ENCODE measurements around the gene AXIN1. TPM values are rescaled to one million over a fixed set of nuclear protein-coding genes. Genes with fewer than 3 reads are reported as not detected.

The AXIN1 gene
- total RNA-seq, 2 donors from 2014 or later: 14.8 TPM

DNA sequence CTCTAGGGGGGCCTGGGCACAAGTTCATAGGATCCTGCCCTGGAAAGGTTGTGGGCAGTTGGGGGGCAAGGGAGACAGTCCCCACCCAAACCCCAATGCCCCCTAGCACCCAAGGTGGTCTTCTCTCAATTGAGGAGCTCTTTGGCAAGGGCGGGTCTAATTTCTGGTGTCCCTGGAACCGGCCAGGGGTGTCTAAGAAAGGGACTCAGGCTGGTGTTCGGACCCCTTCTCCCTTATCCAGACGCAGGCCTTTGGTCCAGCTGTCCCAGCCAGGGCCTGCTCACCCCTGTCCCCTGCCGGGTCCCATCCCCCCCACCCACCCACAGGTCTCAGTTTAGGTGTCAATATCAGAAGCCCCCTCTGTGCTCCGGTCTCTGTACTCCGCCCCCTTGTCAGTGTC lies 73.0 kb downstream of the AXIN1 start:
- Histone ChIP-seq H3K4me3 (peak overlapping the region in 1 of 2 donors; percentile 4), H3K9me3 (no peaks in the 10 kb centered on the region), H3K36me3 (replicated peaks in 1 of 2; ENCODE audit: insufficient read depth in 1 of 2, low read depth in 2 of 2) (no peaks in the 10 kb centered on the region), H3K4me1 (peaks cover 37% of the 10 kb centered on the region), H3K27me3 (no peaks in the 10 kb centered on the region), H3K27ac (peak overlapping the region; percentile 68 to 91 (median 80))
- no peak for DNase-seq
- intact Hi-C loops (cut with DNase I): no loop called here
- 34 to 40% methylated on average over 1 to 7 of the region's 7 CpGs for WGBS, 2 donors
- TF ChIP-seq, protein P1, sequence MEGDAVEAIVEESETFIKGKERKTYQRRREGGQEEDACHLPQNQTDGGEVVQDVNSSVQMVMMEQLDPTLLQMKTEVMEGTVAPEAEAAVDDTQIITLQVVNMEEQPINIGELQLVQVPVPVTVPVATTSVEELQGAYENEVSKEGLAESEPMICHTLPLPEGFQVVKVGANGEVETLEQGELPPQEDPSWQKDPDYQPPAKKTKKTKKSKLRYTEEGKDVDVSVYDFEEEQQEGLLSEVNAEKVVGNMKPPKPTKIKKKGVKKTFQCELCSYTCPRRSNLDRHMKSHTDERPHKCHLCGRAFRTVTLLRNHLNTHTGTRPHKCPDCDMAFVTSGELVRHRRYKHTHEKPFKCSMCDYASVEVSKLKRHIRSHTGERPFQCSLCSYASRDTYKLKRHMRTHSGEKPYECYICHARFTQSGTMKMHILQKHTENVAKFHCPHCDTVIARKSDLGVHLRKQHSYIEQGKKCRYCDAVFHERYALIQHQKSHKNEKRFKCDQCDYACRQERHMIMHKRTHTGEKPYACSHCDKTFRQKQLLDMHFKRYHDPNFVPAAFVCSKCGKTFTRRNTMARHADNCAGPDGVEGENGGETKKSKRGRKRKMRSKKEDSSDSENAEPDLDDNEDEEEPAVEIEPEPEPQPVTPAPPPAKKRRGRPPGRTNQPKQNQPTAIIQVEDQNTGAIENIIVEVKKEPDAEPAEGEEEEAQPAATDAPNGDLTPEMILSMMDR (IDR thresholded peaks at IDR 0.05): no peak
- TF ChIP-seq POLR2A (IDR thresholded peaks at IDR 0.05): no peak
- no peak for ATAC-seq

DNA sequence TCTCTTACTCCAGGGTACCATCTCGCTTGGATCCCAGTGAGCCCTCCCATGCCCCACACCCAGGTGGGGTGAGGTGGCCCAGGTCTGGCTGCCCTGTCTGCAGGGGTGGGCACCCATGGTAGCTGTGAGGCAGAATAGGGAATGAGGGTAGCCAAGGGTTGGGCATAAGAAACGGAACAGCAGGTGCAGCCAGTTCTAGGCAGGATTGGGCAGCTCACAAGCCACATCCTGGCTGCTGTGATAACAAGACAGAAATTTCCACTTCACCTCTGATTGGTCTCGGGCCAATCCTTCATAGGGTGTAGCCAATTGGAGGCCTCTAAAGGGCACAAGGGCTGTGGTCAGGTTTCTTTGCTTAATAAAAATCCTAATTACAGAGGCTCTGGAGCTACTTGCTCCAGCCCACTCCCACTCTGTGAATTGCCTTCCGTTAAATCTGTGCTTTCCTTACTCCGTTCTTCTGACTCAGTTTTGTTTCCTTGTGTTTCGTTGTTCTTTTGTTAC lies 73.6 kb downstream of the AXIN1 start:
- ATAC-seq: peak; percentile 56
- Histone ChIP-seq H3K27me3 (no peaks in the 10 kb centered on the region), H3K36me3 (replicated peaks in 1 of 2; ENCODE audit: insufficient read depth in 1 of 2, low read depth in 2 of 2) (no peaks in the 10 kb centered on the region), H3K4me1 (peaks cover 42% of the 10 kb centered on the region), H3K9me3 (no peaks in the 10 kb centered on the region), H3K4me3 (peak overlapping the region in 1 of 2 donors; percentile 4), H3K27ac (peak overlapping the region; percentile 68 to 91 (median 80))
- WGBS, 2 donors: 24 to 32% methylated on average over 5 to 6 of the region's 6 CpGs
- DNase-seq: peak; percentile 78 to 94 (median 89)
- TF ChIP-seq, protein P1 (IDR thresholded peaks at IDR 0.05): no peak
- peak; percentile 44 to 89 (median 58) for TF ChIP-seq POLR2A (IDR thresholded peaks at IDR 0.05)
- intact Hi-C loops (cut with DNase I): no loop called here

DNA sequence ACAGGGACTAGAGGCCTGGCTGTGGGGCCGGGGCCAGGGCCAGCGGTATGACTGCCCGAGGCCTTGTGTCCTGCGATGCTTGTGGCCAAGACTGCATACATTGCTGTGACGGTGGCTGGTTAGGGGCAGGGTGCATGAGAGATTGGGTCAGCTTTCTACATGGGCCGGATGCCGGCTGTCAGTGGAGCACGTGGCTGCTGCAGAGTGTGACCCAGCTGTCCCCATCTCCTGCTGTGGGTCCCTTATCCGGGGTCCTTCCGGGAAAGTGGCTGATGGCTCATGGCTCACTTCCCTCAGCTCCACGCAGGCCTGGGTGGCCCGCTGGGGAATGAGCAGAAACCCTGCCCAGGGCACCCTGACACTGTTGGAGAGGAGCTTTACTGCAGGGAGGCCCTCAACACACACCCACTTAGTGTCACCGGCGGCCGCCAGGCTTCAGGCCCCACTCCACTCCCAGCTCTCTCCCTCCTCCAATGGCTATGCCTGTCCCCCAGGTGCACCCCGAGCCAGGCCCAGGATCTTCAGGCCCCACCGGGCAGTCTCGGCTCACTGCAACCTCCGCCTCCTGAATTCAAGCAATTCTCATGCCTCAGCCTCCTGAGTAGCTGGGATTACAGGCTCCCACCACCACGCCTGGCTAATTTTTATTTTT lies 76.0 kb downstream of the AXIN1 start:
- Histone ChIP-seq H3K4me1 (peaks cover 48% of the 10 kb centered on the region), H3K4me3 (no peak overlapping the region), H3K9me3 (no peaks in the 10 kb centered on the region), H3K36me3 (replicated peaks in 1 of 2; ENCODE audit: insufficient read depth in 1 of 2, low read depth in 2 of 2) (no peaks in the 10 kb centered on the region), H3K27ac (peak overlapping the region in 1 of 4 donors; percentile 12), H3K27me3 (no peaks in the 10 kb centered on the region)
- TF ChIP-seq, protein P1 (IDR thresholded peaks at IDR 0.05): no peak
- TF ChIP-seq POLR2A (IDR thresholded peaks at IDR 0.05): no peak
- DNase-seq (peak in 1 of 4 donors; percentile 55), ATAC-seq (no peak)
- WGBS, 2 donors: 49 to 68% methylated on average over 10 to 20 of the region's 20 CpGs
- intact Hi-C loops (cut with DNase I): no loop called here

DNA sequence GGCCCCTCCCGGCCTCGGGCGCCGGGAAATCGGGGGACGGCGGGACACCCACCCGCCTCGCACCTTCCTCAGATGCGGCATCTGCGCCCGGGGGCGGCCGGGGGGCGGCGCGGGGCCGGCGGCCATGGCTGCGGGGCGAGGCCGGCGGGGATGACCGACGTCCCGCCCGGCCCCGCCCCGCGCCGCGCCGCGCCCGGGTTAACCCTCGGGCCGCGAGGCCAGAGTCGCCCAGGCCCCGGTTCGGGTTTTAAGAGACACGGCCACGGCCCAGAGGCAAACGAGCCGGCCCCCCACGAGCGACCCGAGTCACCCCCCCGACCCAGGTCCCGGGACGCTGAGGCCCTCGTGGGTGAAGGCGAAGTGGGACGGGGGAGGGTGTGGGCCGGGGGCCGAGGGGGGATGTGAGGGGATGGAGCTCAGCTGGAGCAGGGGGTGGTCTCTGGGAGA lies 76.7 kb downstream of the AXIN1 start, which contains the start of gene RGS11:
Gene RGS11 (minus strand): TSS at position 159 of the 447 bp plus-strand sequence. CDS start 33 bp downstream, at position 126.
- WGBS, 2 donors: 0 to 3% methylated on average over 3 to 47 of the region's 56 CpGs
- no peaks in the 10 kb centered on the region for H3K27me3 ChIP-seq
- H3K9me3 ChIP-seq: no peaks in the 10 kb centered on the region
- H3K4me1 ChIP-seq: peaks cover 45% of the 10 kb centered on the region
- no peak within 1 kb of the TSS for H3K4me3 ChIP-seq
- peak within 1 kb of the TSS in 1 of 4 donors; percentile 12 for H3K27ac ChIP-seq
- no peak for DNase-seq
- H3K36me3 ChIP-seq (replicated peaks in 1 of 2; ENCODE audit: insufficient read depth in 1 of 2, low read depth in 2 of 2): no peaks in the 10 kb centered on the region
- intact Hi-C loops (cut with DNase I): no loop called here
- TF ChIP-seq, protein P1 (IDR thresholded peaks at IDR 0.05): no peak
- TF ChIP-seq POLR2A (IDR thresholded peaks at IDR 0.05): no peak
- ATAC-seq: no peak
